Cerebellar cortex (tissue), 1 donor: ENCODE results near the gene GSTCD.
"Not testable (repeated sequence)": the region's sequence is repeated elsewhere in the genome, so short reads cannot be mapped to it uniquely, and the experiment has no call there.

Experiments used
- DNase-seq: peaks from one replicate; pipeline ENCODE4 v3.0.0-alpha.2; 2015; ENCODE audit warnings: low spot score

Gene GSTCD

DNA sequence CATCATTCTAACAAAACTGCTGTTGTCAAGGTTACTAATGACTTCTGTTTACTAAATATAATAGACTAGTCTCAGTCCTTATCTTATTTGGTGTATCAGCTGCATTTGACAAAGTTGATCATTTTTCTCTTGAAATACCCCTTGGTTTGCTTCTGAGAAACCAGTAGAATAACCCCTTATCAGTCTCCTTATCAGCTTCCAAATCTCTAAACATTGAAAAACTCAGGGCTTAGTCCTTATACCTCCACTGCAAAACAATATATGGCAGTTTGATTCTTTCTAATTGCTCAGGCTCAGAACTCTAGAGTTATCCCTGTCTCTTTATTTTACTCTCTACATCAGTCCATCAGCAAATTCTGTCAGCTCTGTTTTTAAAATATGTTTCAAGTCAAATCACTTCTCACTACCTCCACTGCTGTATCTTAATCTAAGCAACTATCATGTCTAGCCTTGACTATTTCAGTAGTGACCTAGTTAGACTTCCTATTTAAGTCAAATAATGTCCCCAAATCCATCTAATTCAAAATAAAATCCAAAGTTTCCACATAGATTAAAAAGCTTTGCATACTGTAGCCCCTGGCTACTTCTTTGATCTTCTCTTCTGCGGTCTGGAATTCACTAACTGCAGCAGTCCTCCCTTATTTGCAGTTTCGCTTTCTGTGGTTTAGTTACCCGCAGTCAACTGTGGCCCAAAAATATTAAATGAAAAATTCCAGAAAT lies 99.6 kb downstream of the GSTCD start:
- DNase-seq = no peak

- DNase-seq = no peak
Observed at GRCh38 chr4:105808750-105809041, 100.1 kb downstream of the GSTCD start.

DNA sequence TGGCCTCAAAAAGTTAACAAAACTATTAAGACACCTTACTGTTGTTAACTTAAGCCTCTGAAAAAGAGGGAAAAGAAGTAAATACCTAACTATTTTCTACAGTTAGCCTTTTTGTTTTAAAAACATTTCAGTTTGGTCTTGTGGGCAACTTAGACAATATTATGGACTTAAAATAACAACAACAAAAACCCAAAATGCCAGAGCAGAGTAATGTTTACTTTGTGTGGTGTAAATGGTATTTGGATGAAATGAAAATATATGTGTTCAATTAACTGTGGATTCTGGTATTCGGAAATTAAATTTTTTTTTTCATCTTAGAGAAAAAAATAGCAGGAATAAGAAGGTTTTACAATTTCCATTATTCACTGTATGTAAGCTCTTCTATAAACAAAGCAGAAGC lies 107.1 kb downstream of the GSTCD start:
- DNase-seq = no peak

- no peak for DNase-seq
Observed at GRCh38 chr4:105822061-105822460, 113.5 kb downstream of the GSTCD start.

- no peak for DNase-seq
Observed at GRCh38 chr4:105828074-105828473, 119.5 kb downstream of the GSTCD start.

- DNase-seq = no peak
Observed at GRCh38 chr4:105831189-105831588, 122.6 kb downstream of the GSTCD start.

GRCh38 chr4:105835177-105835576 lies 126.6 kb downstream of the GSTCD start:
- no peak for DNase-seq

DNA sequence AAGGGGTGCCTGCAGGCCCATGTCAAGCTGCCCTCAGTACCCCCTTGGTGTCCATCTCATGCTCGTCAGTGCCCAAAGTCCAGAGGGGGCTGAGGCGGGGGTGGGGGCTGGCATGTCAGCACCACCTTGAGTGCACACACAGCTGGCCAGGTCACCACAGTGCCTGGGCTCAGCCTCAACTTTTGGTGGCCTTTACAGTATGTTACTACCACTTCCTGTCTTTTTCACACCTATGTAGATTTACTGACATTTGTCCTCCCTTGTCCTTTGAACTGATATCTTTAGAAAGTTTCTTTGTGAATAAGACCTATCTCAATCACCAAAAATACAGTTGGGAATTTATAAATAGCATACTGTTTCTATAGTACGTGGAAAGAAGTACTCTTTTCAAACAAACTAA lies 128.0 kb downstream of the GSTCD start:
- no peak for DNase-seq

DNA sequence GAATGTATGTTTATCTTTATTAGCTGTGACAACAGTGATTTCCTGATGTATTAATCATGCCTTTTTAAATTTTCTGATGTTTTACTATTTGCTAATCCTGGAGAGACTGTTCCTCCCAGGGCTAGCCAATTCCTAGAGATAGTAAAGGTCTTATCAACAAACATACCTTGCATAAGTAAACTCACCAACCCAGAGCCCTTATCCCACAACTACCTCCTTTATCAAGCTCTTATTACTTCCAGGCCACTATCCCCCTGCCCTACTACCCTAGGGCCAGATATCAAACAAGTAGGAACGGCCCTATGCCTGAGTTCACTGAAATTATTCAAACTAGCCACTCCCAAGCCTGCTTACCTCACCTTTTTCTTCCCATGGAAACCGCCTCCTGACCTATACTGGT lies 128.5 kb downstream of the GSTCD start:
- no peak for DNase-seq

GRCh38 chr4:105838082-105838481 lies 129.5 kb downstream of the GSTCD start:
- DNase-seq = no peak

GRCh38 chr4:105840426-105841174 lies 132.0 kb downstream of the GSTCD start:
- no peak for DNase-seq

- DNase-seq = no peak
Observed at GRCh38 chr4:105843941-105844340, 135.4 kb downstream of the GSTCD start.

GRCh38 chr4:105845559-105845958 lies 137.0 kb downstream of the GSTCD start:
- DNase-seq = peak; percentile 1

DNA sequence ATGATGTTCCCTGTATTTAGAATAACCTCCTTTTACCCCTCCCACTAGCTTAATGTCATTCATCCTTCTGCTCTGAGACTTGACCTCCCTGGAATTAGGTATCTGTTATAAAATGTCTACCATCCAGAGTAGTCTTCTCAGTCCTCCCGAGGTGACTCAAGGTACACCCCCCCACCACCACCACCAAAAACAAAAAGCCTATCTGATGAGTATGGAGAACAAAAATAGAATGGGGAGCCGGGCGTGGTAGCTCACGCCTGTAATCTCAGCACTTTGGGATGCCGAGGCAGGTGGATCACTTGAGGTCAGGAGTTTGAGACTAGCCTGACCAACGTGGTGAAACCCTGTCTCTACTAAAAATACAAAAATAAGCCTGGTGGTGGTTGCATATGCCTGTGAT lies 139.8 kb downstream of the GSTCD start:
- not testable (repeated sequence) for DNase-seq

- DNase-seq = no peak
Observed at GRCh38 chr4:105851196-105851595, 142.6 kb downstream of the GSTCD start.

DNA sequence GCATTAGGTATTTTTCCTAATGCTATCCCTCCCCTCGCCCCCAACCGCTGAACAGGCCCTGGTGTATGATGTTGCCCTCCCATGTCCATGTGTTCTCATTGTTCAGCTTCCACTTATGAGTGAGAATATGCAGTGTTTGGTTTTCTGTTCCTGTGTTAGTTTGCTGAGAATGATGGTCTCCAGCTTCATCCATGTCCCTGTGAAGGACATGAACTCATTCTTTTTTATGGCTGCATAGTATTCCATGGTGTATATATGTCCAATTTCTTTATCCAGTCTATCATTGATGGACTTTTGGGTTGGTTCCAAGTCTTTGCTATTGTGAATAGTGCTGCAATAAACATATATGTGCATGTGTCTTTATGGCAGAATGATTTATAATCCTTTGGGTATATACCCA lies 143.6 kb downstream of the GSTCD start:
- DNase-seq = not testable (repeated sequence)

DNA sequence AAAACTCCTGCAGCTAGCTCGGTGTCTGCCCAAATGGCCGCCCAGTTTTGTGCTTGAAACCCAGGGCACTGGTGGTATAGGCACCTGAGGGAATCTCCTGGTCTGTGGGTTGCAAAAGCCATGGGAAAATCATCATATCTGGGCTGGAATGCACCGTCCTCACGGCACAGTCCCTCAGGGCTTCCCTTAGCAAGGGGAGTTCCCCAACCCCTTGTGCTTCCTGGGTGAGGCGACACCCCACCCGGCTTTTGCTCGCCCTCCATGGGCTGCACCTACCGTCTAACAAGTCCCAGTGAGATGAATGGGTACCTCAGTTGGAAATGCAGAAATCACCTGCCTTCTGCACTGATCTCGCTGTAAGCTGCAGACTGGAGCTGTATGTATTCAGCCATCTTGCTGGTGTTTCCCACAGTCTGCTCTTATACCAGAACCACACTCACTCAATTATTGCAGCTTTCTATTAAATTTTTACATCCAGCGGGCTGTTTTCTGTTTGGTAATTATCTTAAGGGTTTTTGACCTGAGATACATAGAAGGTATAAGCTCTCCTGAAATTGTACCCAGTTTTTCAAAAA lies 150.0 kb downstream of the GSTCD start:
- no peak for DNase-seq

GRCh38 chr4:105859233-105859632 lies 150.6 kb downstream of the GSTCD start:
- no peak for DNase-seq

- no peak for DNase-seq
Observed at GRCh38 chr4:105870963-105871362, 162.4 kb downstream of the GSTCD start.

- no peak for DNase-seq
Observed at GRCh38 chr4:105871997-105872396, 163.4 kb downstream of the GSTCD start.

DNA sequence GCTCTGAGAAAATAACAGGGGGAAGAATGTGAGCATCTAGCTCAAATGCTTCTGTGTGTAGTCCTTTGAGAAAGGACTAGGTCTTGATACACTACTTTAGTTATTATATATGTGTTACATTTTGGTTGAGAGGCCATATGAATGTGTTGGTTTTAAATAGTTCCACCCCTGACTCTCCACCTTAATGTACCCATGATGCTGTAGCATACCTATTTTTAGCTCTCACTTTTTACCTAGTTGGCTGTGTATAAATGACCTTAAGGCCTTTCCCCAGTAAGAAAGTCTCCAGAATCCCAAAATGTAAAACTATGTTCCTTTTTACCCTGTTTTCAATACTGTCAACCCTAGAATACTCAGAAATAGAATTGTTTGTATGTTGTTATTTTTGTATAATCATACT lies 166.6 kb downstream of the GSTCD start:
- DNase-seq = no peak

GRCh38 chr4:105878668-105879067 lies 170.1 kb downstream of the GSTCD start:
- DNase-seq = no peak

GRCh38 chr4:105887508-105887907 lies 178.9 kb downstream of the GSTCD start:
- no peak for DNase-seq
